HG02610 (cell line): ENCODE results near the gene CDH6.

Source experiments
- ATAC-seq: cut with Tn5 transposase; IDR thresholded peaks from one replicate; pipeline ENCODE4 v1.9.1; 2021; ENCODE audit warnings: mild to moderate bottlenecking, moderate library complexity; ENCODE audit not compliant: unreplicated experiment

Gene CDH6

DNA sequence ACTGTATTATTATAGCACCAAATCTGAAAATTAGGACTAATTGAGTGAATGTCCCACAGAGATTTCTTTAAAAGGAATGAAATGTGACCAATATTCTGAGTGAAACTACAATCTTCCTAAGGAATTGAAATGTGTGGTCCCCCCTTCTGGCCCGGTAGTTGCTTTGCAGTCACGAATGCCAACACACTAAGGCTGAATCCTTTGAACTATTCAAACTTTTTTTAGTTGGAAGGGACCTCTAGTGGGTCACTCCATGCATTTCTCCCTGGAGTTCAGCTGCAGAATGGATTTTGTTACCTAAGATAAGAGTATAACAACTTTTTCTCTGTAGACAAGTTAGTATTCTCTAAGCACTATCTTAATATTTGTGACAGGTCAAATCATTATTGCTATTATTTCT, 2.8 kb downstream of the CDH6 start:
- no peak for ATAC-seq

DNA sequence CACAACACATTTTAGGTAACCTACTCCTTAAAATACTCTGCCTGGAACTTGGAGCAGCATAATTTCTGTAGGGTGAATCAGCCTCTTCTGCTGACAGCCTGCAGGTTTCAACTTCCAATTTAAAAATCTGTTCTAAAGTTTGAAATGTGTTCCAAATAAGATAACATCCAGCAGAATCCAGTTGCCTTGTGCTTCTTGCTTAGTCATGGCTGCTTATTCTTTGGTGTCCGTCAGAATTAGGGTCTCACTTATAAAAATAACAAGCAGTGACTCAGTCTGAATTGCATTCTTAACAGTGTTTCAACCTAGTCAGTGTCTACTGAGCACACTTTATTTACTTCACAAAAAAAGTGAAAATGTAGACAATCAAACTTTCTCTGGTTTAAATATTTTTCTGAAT, 3.7 kb downstream of the CDH6 start:
- no peak for ATAC-seq

DNA sequence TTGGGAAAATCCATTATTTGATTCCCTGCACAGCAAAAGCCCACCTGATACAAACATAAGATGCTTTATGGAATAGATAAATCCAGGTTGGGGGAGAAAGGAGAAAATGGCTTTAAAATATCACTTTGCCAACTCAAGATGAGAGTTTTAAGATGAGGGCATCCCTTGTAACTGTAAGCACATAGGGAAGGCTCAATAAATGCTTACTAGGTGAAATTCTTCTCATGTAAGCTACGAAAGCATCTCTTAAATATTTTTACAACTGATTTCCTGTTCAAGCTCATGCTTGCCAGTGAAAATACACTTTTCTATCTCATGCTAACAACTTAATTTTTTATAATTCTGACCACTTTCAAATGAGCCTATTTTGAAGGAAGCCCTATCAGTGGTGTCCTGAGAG, 11.5 kb downstream of the CDH6 start:
- no peak for ATAC-seq

DNA sequence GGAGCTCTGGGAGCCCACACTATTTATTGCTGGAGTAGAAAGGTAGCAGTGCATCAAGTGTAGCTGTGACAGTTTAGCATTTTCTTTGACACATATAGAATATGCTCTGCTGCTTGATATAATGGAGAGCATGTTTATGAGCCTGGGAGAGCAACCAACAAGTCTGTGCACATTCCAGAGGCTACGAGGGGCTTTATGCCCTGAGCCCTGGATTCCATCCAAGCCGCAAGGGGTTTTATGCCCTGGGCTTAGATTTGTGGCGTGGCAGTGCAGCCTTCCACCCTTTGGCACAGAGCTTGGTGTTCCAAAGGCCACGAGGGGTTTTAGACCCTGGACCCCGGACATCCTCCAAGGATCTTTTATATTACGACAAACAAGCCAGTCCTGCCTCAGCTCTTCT, 14.6 kb downstream of the CDH6 start:
- no peak for ATAC-seq

DNA sequence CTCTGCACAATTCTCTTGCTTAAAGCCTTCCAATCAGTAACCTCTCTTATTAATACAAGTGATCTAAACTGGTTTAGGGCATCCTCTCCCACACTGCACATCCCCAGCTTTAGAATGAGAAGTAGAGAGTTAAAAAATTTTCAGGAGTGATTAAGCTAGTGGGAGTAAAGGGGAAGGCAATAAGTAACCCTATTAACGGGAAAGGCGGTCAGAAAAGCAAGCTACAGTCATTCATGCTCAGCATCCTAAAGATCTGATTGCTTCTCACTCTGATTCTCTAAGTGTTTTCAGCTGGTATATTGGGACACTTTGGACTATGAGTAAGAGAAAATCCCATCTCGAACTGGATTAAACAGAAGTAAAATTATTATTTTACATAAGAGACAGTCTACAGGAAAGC, 15.8 kb downstream of the CDH6 start:
- ATAC-seq: no peak

DNA sequence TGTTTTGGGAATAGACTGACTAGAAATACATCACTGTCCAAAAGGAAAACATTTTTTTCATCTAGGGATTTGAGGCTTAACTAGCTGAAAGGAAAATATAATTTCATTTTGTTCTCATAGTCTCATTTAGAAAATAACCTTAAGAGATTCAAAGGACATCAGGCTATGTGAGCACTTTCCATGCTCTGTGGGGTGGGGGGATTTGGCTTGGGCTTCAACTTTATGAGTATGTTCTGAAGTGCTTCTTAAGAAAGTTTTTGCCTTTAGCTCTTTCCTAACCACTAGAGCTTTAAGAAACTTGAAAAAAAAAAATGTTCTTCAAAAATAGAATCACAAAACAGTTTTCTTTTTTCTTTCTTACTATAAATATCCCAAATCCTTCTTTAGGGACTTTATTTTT, 17.6 kb downstream of the CDH6 start:
- no peak for ATAC-seq

DNA sequence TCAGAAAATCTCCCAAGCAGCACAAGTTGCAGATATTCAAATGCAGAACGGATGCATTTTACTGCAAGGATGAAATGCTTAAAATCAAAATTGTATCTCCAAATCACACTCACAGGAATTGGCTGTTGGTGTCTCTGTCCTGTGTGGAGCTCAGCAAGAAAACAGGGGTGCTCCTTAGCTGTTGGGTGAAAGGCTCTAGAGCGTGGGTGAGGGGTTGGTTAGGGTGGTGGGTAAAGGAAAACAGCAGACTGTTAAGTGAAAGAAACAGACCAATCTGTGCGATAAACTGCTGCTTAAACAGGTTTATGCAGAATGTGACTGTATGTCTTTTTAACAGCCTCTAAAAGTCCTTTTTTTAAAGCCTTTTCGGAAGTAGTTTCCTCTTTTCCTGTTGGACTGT, 19.8 kb downstream of the CDH6 start:
- ATAC-seq: no peak

DNA sequence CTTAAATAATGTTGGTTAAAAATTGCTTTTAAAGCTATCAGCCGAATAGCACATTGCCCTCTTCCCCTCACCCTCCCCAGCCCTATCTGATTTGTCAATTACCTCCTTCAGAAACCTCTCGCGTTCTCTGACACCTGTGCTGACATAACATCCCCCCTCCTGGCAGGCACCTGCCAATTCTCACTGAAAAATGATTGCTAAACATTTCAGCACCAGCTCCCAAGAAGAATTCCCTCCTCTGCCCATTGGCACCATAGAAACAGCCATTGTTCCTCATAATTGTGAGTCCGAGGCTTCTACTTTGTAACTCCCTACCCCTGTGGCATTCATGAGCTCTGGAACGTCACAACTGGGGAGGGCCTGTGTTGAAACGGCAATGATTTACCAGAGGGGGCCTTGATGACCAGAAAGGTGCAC, 20.2 kb downstream of the CDH6 start:
- ATAC-seq: no peak

DNA sequence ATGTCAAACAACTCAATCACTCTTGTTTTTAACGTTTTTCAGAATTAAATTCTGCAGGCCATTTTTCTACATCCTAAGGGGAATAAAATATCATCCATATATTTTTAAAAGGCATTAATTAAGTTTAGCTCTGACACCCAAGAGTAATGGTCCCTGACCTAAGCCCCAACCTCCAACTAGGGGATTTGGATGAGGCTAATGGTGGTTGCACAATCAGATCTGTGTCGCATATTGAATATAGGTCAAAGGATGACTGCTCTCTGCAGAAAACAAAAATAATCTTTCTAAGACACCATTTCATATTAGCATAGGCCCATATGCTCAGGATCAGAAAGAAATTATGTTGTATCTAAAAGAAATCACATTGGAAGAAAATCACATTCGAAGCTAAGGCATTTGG, 20.7 kb downstream of the CDH6 start:
- ATAC-seq: no peak

DNA sequence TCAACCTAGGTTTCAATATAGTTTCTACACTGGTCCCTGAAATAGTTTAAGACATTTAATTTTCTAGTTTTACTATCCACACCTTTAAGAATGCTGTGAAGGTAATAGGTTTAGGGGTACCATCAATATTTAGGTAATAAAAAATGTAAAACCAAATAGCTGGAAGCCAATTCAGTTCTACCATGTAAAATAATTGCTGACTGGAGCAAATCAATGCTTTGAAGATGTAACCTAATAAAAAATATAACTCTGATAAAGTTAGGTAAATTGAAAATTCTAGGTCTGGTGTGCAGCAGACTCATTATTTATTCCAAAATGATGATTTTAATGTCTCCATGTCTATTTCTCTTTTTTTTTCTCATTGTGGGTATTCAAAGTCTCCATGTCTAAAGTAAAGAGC, 21.8 kb downstream of the CDH6 start:
- no peak for ATAC-seq

DNA sequence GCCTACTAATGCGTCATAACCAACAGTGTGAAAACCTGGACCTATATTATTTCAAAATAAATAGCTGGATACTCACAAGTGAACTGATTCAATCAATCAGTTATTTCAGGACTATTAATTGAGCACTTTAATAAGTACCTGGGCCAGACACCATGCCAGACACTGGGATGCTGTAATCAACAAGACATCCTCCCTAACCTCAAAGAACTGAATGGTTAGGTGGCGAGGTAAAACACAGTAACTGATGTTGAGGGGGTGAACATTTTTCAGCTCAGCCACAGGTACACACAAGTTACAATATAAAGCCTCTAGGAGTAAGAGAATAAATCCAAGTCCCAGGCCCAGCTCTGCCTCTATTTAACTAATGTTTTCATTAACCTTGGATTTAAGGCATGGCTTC, 24.0 kb downstream of the CDH6 start:
- ATAC-seq: no peak

DNA sequence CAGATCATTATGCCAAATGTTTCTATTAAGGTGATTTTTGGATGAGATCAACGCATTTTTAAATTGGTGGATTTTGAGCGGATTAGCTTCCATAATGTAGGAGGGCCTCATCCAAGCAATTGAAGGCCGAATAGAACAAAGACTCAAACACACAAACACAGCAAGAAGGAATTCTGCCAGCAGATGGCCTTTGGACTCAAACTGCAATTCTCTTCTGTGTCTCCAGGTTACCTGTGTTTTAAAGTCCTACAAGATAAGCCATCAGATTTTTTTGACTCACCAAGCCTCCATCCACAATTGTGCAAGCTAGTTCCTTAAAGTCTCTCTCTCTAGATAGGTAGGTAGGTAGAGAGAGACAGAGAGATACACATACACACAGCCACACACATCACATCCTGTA, 25.5 kb downstream of the CDH6 start:
- ATAC-seq: no peak

DNA sequence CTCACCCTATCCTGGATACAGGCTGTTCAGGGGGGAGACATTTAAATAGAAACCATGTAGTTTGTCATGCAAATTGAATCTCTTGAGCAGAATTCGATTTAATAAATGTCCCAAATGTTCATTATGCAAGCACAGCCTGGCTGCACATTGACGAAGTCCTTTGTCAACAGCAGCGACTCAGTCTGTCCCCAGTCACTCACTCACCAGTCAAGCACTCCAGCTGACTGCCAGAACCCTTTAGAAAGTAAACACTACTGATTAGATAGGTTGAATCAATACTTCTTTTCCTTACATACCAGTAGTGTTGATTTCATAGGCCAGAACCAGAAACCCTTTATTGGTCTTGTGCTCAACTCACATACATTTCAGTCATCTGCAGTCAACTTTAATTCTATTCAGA, 27.5 kb downstream of the CDH6 start:
- ATAC-seq: no peak

DNA sequence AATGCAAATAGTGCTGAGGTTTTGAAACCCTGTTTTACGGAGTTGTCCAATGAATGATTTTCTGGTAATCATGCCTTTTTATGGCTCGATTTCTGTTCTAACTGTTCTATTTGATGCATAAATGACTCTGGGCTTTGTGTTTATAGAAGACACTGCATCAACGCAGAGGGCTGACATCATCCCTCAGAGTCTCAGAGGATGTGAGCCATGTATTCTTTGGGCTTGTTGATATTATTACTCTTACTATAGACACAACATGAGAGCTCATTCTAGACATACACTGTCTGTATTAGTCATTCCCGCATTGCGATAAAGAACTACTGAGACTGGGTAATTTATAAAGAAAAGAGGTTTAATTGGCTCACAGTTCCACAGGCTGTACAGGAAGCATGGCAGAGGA, 31.6 kb downstream of the CDH6 start:
- ATAC-seq: no peak

DNA sequence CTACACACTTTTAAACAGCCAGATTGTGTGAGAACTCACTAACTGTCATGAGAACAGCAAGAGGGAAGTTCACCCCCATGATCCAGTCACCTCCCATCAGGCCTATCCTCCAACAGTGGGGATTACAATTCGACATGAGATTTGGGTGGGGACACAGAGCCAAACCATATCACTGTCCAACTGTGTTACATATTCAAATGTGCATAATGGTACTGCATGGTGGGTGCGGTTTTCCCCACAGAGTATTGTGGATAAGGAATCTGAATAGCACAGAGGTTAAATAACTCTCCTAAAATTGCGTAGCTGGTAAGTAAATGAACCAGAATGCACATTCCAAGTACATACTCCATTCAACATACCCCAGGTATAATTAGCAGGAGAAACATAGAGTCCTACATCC, 32.1 kb downstream of the CDH6 start:
- ATAC-seq: no peak

DNA sequence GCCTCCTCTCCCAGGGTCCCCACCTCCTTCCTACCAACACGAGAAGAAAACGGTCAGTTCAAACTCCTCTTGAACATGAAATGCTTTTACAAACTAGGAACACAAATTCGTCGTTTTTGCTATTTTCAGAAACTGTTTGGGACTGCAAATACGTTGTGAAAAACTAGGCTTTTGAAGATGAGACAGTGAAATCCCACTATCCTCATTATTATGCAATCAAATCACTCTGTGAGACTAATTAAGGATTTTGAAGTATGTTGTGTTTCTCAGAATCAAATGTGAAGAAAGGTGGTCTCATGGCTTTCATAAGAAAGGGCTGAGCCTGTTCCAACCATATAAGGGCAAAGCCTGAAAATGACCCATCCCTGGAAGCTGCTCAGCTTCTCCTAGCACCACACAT, 33.2 kb downstream of the CDH6 start:
- ATAC-seq: no peak

DNA sequence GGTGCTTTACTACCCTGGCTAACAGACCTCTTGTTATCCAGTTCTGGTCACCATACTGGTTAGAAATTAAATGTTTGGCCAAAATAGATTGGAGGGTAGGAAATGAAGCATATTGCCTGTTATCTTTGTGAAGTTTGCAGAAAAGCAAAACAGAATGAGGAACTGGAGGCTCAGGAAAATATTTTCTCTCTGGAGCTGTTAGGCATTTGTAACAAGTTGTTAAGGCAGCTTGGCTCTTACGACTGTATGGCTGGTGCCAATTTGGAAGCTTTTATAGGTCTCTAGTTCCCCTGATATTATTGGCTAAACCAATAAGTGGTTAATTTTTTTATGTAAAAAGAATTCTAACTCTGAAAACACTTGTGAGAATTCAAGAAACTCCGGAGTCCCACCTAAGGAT, 35.8 kb downstream of the CDH6 start:
- no peak for ATAC-seq

DNA sequence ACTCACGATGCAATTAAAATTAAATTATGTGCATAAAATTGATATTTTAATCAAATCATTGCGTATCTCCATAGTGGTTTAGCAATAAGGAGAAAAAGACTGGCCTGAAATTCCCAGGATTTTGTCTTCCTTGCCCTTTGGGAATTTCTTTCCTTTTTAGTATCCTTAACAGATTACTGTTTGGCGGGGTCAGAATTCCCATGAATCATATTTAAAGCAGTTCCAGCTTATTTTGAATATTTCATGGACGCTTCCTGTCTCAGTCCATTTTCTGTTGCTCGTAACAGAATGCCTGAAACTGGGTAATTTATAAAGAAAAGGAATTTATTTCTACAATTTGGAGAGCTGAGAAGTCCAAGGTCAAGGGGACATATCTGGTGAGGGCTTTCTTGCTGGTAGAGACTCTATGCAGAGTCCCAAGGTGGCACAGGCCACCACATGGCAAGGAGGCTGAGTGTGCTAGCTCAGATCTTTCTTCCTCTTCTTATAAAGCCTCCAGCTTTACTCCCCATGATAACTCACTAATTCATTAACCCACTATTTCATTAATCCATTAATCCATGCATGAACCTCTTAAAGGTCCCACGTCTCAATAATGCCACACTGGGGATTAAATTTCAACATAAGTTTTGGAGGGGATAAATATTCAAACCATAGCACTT, 37.8 kb downstream of the CDH6 start:
- ATAC-seq: no peak

DNA sequence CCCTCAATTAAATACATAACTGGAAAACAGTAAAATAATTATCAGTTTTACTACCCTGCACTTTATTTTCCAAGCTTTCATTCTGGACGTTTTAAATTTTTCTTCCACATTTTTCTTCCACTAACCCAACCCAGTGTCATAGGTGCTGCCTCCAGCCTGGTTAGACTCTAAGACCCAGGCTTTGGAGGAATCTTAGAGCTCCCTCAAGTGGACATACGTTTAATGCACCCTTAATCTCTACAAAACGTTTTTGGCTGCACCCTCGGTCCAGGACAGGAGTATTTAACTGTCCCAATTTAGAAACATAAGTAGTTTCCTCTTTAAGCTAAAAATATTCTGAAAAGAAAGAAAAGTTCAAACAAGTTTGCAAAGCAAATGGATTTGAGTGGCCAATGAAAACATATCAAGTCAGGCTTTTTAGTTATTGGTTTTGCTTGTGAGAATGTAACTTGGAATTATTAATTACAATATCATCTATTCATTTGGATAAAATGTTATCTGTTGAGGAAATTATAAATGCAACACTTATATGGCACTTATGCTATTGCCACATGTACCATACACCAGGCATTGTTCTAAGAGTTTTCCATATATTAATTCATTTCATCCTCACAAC, 38.9 kb downstream of the CDH6 start:
- ATAC-seq: peak; percentile 78

DNA sequence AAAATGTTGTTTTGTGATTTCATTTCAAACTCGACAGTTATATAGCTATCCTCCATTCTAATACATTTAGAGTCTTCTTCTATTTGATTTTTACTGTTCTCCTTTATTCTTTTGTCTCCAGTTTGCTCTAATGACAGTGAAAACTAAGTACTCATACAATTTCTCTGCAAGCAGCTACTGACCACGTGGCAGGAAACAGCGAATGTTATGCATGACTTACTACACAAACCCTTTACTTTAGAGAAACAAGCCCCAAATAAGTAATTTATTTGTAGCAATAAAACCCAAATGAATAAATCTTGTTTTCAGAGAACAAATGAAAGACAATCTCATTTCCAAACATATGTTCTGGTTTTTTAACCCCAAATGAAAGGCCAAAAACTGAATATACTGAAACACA, 41.9 kb downstream of the CDH6 start:
- ATAC-seq: no peak

DNA sequence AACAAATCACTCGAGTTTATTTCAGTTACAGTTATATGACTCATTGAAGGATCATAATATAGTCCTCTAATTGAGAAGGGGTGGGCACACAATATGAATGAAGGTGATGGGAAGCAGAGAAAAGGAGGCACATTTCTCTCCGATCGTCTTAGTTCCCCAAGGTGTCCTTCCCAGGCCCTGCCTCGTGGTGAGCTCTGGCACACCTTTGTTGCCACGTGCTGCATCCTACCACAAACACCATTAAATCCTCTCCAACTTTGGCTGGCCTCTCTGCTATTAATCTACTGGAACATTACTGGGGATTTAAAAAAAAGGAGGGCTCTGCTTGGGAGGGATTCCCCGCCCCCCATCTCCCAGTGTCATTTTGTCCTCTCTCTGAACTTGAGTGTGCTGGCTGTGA, 42.9 kb downstream of the CDH6 start:
- ATAC-seq: no peak

DNA sequence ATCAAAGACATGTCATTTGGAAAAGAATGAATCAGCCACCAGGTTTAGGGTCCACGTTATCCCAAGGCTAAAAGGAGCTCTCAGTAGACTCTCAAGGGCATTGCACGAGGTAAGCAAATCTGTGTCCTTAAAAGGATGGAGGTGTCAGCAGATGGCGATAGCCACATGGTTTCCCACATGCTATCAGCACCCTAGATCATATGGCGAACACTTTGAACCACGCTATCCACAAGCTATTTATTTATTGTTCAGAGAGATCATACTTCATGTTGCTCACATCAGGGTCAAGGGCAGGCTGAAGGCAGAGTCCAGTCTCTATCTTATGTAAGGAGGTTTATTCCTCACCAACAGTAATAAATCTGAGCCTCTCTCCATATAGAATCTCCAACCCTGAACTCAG, 43.7 kb downstream of the CDH6 start:
- ATAC-seq: no peak

DNA sequence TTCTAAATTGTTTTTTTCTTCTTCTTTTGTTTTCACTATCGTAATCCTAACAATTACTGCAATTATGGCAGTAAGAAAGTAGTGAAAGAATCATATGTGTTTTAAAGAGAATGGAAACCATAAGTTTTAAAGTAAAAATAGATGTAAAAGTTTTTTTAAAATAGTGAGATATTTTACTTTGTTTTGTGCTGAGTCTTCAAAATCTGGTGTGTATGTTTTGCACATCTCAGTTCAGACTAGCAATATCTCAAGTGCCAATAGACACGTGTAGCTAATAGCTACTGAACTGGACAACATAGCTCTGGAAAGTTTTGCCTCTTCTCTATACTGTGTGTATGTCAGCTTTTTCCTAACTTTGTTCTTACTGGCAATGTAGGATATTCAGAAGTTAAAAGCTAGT, 45.0 kb downstream of the CDH6 start:
- no peak for ATAC-seq
